Stimulated activated CD4-positive, alpha-beta T cell treated with anti-CD3 and anti-CD28 coated beads, Interleukin-15, amount 100 ng/mL, for 48 hours (primary cell): ENCODE measurements around the gene ODAD4.

Source experiments
- DNase-seq, 2 donors: peaks; one replicate each; pipeline ENCODE4 v3.0.0-alpha.2; 2020; ENCODE audit warnings: low read depth in 2 of 2

ODAD4 gene

DNA sequence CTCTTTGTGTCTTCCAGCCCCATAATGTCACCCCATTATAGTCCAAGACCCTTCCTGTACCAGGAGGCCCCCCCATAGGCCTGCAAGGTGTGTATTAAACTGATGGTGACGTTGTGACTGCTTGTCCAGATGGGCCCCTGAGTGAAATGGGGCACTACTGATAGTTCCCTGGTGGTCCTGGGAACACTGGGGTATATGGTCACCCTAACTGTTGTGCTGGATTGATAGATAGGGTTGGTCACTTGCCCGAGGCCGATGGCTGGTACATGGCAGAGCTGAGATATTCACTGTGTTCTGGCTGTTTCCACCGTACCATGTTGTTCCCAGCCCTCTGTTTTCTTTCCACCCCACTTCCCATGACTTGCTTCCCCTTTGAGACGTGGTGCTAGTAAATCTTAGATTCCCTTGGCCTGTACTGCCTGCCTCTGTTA, 40.5 kb downstream of the ODAD4 start:
- DNase-seq = no peak

DNA sequence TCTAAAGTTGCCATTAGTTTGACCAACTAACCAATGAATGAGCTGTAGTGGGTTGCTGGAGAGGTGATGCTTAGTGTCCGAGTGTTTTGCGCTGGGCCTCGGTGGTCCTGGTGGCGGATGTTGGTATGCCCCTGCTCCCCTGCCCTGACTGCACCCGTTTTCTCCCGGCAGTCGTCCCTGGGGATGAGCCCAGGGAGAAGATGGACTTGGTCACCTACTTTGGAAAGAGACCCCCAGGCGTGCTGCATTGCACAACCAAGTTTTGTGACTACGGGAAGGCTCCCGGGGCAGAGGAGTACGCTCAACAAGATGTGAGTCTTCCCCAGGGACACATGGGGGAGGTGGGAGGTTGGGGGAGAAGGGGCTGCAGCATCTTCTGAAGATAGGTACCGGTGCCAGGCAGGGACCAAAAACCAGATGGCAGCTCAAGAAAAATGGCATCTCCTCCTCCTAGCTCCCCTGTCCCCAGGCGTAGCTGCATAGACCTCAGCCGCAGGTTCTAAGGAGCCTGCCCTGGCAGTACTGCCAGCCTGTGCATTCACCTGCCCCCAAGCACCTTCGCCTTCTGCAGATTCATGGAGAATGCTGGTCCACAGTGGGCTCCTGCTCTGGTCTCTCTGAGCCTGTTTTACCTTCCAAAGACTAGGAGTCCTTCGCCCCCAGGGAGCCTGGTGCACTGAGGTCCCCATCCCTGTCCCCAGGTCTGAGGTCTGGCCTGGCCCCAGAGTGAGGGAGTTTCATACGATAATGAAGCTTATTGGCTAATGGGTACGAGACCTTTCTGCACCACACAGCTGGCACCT, 41.5 kb downstream of the ODAD4 start:
- no peak for DNase-seq

DNA sequence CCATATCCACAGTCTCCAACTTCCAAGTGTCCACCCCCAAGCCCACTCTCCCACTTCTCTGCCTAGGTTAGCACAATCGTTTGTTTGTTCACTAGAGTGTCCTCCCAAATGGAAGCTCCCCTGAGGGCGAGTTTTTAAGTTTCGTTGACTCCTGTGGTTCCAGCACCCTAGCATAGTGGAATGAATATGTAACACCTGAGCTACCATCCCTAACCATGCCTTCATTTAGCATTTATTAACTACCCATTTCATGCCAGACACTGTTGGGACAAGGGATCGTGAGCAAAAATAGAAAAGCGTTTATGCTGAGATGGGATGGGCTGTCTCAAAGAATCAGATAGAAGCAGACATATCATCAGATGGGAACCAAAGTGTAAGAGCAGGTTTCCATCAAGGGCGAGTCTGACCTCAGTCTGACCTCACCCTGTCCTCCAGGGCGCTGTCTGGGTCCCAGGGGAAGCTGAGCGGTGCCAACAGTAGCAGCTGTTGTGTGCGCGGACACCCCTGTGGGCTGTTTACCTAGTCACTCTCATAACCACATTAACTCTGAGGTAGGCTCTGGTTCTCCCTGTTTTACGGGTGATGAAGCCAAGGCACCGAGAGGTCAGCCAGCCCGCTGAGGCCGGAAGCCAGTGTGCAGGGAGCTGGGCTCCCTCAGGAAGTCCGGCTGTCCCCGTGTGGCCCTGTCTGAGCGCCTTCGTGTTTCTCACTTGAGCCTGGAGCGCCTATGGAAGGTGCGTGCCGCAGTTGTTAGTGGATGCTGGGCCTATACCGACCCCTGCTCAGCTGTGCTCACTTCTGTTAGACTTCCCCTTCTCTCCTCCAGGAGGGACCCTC, 42.4 kb downstream of the ODAD4 start:
- DNase-seq = no peak

DNA sequence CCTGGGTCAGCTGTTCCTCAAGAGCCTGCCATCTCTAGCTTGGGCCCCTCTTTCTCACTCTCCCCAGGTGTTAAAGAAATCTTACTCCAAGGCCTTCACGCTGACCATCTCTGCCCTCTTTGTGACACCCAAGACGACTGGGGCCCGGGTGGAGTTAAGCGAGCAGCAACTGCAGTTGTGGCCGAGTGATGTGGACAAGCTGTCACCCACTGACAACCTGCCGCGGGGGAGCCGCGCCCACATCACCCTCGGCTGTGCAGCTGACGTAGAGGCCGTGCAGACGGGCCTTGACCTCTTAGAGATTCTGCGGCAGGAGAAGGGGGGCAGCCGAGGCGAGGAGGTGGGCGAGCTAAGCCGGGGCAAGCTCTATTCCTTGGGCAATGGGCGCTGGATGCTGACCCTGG, 43.0 kb downstream of the ODAD4 start:
- DNase-seq = no peak

DNA sequence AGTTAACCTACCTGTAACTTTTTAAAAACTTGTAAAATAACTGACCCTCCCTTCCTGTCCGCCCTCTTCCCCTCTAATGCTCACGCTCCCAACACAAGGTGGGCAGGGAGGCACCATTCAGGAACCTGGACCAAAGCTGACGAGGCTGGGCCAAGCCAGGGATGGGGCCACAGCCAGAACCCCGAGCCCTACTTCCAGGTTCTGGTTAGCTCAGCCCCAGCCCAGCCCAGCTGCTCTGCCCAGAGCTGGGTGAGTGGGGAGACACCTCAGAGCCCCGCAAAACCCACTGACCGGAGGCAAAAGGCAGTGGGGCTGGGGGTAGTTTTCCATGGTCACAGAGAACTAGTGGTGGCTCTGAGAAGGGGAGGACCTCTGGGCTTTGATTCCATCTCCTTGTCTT, 43.6 kb downstream of the ODAD4 start:
- no peak for DNase-seq

GRCh38 chr17:41974658-41975057, 44.2 kb downstream of the ODAD4 start:
- DNase-seq = no peak

DNA sequence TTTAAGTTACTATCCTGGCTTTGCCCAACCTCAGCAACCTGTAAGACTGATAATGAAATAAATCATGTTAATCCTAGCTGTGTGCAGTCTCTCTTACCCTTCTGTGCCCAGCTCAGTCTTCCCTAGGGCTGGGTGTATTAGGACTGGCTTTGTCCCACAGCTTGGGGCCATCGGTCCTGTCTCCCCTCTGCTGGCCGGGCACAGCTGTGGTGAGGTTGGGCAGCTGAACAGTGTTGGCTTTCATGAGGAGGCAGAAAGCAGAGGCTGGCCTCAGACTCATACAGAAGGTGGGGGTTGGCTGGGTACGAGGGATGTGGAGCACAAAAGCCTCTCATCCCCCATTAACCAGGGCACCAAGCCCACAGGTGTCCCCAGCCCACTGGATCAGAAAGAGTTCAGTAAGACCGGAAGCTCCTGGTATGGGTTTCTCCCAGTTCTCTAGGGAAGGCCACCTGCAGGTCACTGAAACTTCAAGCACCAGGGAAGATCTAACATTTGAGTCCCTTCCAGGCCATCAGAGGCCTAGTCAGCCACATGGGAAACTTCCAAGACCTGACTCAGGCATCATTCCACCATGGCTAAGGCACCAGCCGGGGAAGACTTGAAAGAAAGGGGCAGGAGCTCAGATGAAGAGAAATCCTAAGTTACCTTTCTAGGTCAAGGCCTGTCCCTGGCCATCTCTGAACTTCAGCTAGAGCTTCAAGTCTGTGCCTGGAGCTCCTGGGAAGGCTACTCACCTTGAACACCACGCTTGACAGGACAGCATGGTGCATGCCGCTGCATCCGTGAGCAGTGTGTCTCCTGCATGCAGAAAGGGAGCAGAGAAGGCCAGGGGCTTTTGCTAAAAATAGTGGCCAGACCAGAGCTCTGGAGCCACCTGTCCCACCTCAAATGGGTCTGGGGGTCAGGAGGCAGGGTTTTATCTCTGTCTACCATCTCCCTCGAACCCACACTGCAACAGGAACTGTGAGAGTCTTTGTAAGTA, 45.0 kb downstream of the ODAD4 start:
- DNase-seq = no peak

- DNase-seq = no peak
These were observed 45.8 kb downstream of the ODAD4 start for GRCh38 chr17:41976142-41976768.

GRCh38 chr17:41977991-41978390, 47.6 kb downstream of the ODAD4 start:
- DNase-seq = no peak

- DNase-seq = no peak
These were observed 51.8 kb downstream of the ODAD4 start for GRCh38 chr17:41982026-41982760.

GRCh38 chr17:41984454-41984853, 54.0 kb downstream of the ODAD4 start:
- no peak for DNase-seq

DNA sequence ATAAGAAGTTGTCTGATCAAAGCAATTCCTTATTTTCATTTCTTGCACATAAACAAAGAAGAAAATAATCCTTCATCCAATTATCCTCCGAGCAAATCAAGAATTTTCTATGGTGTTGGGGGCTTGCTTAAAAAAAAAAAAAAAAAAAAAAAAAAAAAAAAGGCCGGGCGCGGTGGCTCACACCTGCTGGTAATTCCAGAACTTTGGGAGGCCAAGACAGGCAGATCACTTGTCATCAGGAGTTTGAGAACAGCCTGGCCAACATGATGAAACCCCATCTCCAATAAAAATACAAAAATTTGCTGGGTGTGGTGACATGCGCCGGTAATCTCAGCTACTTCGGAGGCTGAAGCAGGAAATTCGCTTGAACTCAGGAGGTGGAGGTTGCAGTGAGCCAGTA, 55.5 kb downstream of the ODAD4 start:
- DNase-seq = no peak

GRCh38 chr17:41986634-41987033, 56.2 kb downstream of the ODAD4 start:
- DNase-seq = no peak

- DNase-seq = no peak
These were observed 57.2 kb downstream of the ODAD4 start for GRCh38 chr17:41987642-41988041.

DNA sequence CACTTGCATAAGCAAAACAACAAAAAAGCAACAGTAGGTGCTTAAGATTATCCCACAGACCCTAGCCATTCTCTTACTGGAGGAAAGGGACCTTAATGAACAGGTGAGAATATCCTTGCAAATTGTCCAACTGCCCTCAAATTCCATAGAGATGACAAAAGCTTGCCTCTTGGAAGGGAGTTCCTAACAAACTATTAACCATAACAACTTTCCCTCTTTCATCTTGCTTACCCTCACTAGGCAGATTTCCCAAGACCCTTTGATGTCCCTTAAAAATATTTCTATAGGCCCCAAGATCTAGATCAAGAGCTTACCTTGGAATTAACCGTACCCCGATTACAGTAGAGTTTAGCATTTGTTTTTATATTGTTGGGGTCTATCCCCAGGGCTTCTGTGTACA, 58.0 kb downstream of the ODAD4 start:
- DNase-seq = no peak

GRCh38 chr17:41989702-41990419, 59.4 kb downstream of the ODAD4 start:
- no peak for DNase-seq

GRCh38 chr17:41992576-41992975, 62.2 kb downstream of the ODAD4 start:
- DNase-seq = no peak

GRCh38 chr17:41996855-41997164, 66.4 kb downstream of the ODAD4 start:
- no peak for DNase-seq

- no peak for DNase-seq
These were observed 68.1 kb downstream of the ODAD4 start for GRCh38 chr17:41998497-41998896.
